K562 (cell line): ENCODE measurements around the gene FMNL2. TPM values are rescaled to one million over a fixed set of nuclear protein-coding genes. Genes with fewer than 3 reads are reported as not detected.

Experiments
- ATAC-seq: fragments of 200-7000 bp; cut with Tn5 transposase; 3 replicates; pipeline ENCODE4 v1.9.1; 2020; ENCODE audit warnings: moderate library complexity
- BruUV-seq: library from RNA; stranded (reverse); fragments of 400-500 nt; replicated peaks from 2 replicates; lab custom pipeline; 2021; lab: Mats Ljungman, UMichigan
- CTCF ChIA-PET: fragments of 300-600 bp; formaldehyde crosslinking; extraction: SDS; loops from one replicate; lab custom pipeline; 2021; ENCODE audit warnings: low intra/inter-chr PET ratio; lab: Yijun Ruan, JAX
- POLR2A ChIA-PET: fragments of 300-600, 350-650 bp; sonication (Branson Sonifier 250); formaldehyde crosslinking; extraction: SDS; loops from one replicate; lab custom pipeline; 2021; ENCODE audit warnings: antibody characterized with exemption, inconsistent platforms; lab: Yijun Ruan, JAX
- DNase-seq, 4 experiments: peaks; one replicate each; pipeline versions ENCODE4 v3.0.0 to v3.0.0-alpha.2; 2011 to 2018; ENCODE audit warnings: low spot score in 3 of 4, mixed read lengths in 3 of 4; ENCODE audit errors: extremely low read depth in 1 of 4
- FAIRE-seq: peaks from 2 replicates; lab custom pipeline; 2011; peaks lifted over from hg19 to GRCh38; lab: Jason Lieb, UNC
- H2AFZ ChIP-seq: 2 replicates; pipeline ENCODE4 v1.6.0; 2011; ENCODE audit warnings: low read depth, low read length, control low read depth, inconsistent platforms
- H3K27ac ChIP-seq: fragments of 200-600 bp; 3 replicates; pipeline ENCODE4 v1.8.0; 2011; ENCODE audit warnings: low read depth, mild to moderate bottlenecking, control low read depth, inconsistent platforms, low read length, moderate library complexity, mixed read lengths; ENCODE audit errors: extremely low read depth
- H3K27me3 ChIP-seq, 2 experiments: fragments of 300-600 bp in 1 of 2; 2 replicates in 1 of 2; 3 replicates in 1 of 2; pipeline versions ENCODE4 v1.6.0 to v1.8.0; 2011; ENCODE audit warnings: inconsistent platforms in 2 of 2, low read length in 2 of 2, mild to moderate bottlenecking in 1 of 2, mixed read lengths in 1 of 2, moderate library complexity in 1 of 2; ENCODE audit not compliant: control insufficient read depth in 2 of 2, insufficient read depth in 2 of 2
- H3K36me3 ChIP-seq: fragments of 300-600 bp; 3 replicates; pipeline ENCODE4 v1.8.0; 2011; ENCODE audit warnings: mild to moderate bottlenecking, low read length, inconsistent platforms; ENCODE audit not compliant: control insufficient read depth, insufficient read depth
- H3K4me1 ChIP-seq, 2 experiments: fragments of 200-600 bp in 1 of 2; replicated peaks in 1 of 2; 2 replicates in 1 of 2; 3 replicates in 1 of 2; pipeline versions ENCODE4 v1.5.1 to v1.8.0; 2011; ENCODE audit warnings: inconsistent platforms in 2 of 2, low read length in 2 of 2, mild to moderate bottlenecking in 1 of 2, mixed read lengths in 1 of 2, moderate library complexity in 1 of 2; ENCODE audit not compliant: control insufficient read depth in 2 of 2, insufficient read depth in 2 of 2
- H3K4me2 ChIP-seq: 2 replicates; pipeline ENCODE4 v1.6.1; 2011; ENCODE audit warnings: low read length, control low read depth, inconsistent platforms, mixed read lengths; ENCODE audit not compliant: insufficient read depth
- H3K4me3 ChIP-seq: fragments of 200-600 bp; sonication (generic), shearing (Covaris generic); 2 replicates; pipeline ENCODE4 v1.5.1; 2016; ENCODE audit warnings: control low read depth, inconsistent platforms
- H3K79me2 ChIP-seq: fragments of 200-600 bp; 3 replicates; pipeline ENCODE4 v1.8.0; 2011; ENCODE audit warnings: low read length, inconsistent platforms; ENCODE audit not compliant: control insufficient read depth, insufficient read depth
- H3K9ac ChIP-seq, 2 experiments: 2 replicates each; pipeline versions ENCODE4 v1.6.0 to v1.6.1; 2011; ENCODE audit warnings: low read depth in 2 of 2, low read length in 2 of 2, control low read depth in 1 of 2, inconsistent platforms in 1 of 2, mild to moderate bottlenecking in 1 of 2, mixed read lengths in 1 of 2; ENCODE audit not compliant: insufficient read depth in 1 of 2
- H3K9me1 ChIP-seq: one replicate; pipeline ENCODE4 v1.6.0; 2011; ENCODE audit warnings: inconsistent platforms, mild to moderate bottlenecking, low read length, moderate library complexity; ENCODE audit not compliant: control insufficient read depth, insufficient read depth
- H3K9me3 ChIP-seq: replicated peaks from 2 replicates; pipeline ENCODE4 v1.5.1; 2011; ENCODE audit warnings: low read depth, low read length, inconsistent platforms; ENCODE audit not compliant: control insufficient read depth, insufficient read depth
- H4K20me1 ChIP-seq: replicated peaks from 2 replicates; pipeline ENCODE4 v1.6.1; 2011; ENCODE audit warnings: low read length, inconsistent platforms, mixed read lengths; ENCODE audit not compliant: control insufficient read depth, insufficient read depth
- ILK ChIP-seq: fragments of 450-650 bp; IDR thresholded peaks from 2 replicates; pipeline ENCODE4 v1.6.1; 2016; ENCODE audit warnings: missing genetic modification characterization, low read depth, mild to moderate bottlenecking, missing compliant biosample characterization, moderate library complexity, borderline replicate concordance
- WGBS: fragments of 100-300 bp; shearing (Covaris generic); methylation state at CpG from one replicate; pipeline ENCODE4 v1.1.6; 2016; ENCODE audit warnings: low coverage, mixed read lengths; ENCODE audit not compliant: insufficient coverage; ENCODE audit errors: missing lambda C conversion rate; 5-methylcytosine and 5-hydroxymethylcytosine counted together
- in situ Hi-C: fragments of 300-500 bp; cut with MboI; formaldehyde crosslinking; loops from 4 replicates; pipeline ENCODE4 v1.15.0; 2018; ENCODE audit warnings: inconsistent platforms, mixed read lengths
- intact Hi-C: fragments of 100-400 bp; cut with micrococcal nuclease; formaldehyde crosslinking; loops from 2 replicates; pipeline ENCODE4 v1.14.2; 2022
- polyA plus RNA-seq, 8 experiments: library from polyadenylated mRNA; depleted of rRNA in 4 of 8; stranded (reverse) in 5 of 8; unstranded in 3 of 8; fragments of >200 nt; fragmentation: Nextera tagmentation in 2 of 8; fragmentation: Illumina TruSeq in 1 of 8; extraction: Ambion mirVana in 2 of 8; extraction: Trizol in 1 of 8; gene quantifications; 2 replicates each; pipeline versions ENCODE4 v1.2.1 to v1.2.3, GENCODE V29; 2011 to 2014; ENCODE audit warnings: inconsistent platforms in 1 of 8, missing spikeins in 1 of 8
- total RNA-seq, 7 experiments: library from RNA; depleted of rRNA in 6 of 7; stranded (reverse); fragments of >200 nt in 6 of 7; fragmentation: Illumina TruSeq in 2 of 7; extraction: Trizol in 2 of 7; gene quantifications; 2 replicates each; pipeline versions ENCODE4 v1.2.1 to v1.2.3, GENCODE V29; 2011 to 2021; ENCODE audit warnings: low replicate concordance in 1 of 7
- TF ChIP-seq, protein P1 (sequence below): sonication (generic); formaldehyde crosslinking; IDR thresholded peaks from 2 replicates; pipeline ENCODE4 v1.8.0; 2022; ENCODE audit warnings: missing genetic modification reagents, mild to moderate bottlenecking, borderline replicate concordance

FMNL2 gene
- total and polyA plus RNA-seq, 9 of the 15 experiments (the other 6 are each of a cell fraction or from before 2014, with no cell fraction given): 0.15 to 0.49 (median 0.24) TPM; not detected in 1

DNA sequence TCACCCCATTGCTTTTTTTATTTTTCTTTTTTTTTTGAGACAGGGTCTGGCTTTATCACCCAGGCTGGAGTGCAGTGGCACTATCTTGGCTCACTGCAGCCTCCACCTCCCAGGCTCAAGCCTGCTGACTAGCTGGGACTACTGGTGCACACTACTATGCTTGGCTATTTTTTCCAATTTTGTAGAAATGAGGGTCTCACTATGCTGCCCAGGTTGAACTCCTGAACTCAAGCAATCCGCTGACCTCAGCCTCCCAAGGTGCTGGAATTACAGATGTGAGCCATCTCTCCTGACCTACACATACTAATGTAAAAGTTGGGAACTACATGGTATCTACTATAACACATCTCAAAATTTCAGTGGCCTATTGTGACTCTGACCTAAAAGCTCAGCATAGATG, 101.2 kb downstream of the FMNL2 start (continued):
- TF ChIP-seq, protein P1, sequence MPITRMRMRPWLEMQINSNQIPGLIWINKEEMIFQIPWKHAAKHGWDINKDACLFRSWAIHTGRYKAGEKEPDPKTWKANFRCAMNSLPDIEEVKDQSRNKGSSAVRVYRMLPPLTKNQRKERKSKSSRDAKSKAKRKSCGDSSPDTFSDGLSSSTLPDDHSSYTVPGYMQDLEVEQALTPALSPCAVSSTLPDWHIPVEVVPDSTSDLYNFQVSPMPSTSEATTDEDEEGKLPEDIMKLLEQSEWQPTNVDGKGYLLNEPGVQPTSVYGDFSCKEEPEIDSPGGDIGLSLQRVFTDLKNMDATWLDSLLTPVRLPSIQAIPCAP (CRISPR knock-in tag): no peak

DNA sequence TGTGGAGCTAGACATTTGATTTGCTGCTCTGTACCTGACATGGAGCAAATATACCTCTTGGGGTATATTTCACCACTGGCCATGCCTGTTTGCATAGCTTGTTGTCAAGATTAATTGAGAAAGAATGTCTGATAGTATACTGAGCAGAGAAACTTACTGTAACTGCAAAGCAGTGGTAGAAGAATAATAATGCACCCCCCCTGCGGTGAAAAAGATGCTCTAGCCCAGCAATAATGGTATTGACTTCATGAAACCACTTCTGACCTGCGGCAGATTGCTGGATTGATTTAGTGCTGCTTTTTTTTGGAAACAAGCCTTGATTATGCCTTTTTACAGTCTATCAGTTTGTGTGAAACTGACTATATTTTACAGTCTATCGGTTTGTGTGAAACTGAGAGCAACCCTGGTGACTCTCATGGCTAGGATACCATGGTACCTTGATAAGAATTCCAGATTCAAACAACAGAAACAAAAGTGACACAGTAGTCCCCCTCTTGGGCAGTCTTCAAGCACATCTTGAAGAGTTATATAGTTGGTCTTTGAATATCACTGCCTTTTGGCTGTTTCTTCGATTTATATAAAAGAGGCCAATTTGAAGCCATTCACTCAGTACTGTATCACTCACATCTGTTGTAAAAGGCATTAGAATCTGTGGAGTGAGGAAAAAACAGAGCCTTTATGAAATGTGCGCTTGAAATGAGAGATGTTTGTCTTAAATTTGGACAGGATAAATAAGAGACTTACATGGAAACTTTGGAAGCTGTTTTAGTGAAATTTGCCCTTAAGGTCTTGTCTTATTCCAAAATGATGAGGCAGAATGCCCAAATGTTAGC, 102.5 kb downstream of the FMNL2 start:
- no peaks in the 10 kb centered on the region for H3K79me2 ChIP-seq
- H2AFZ ChIP-seq: no peak overlapping the region
- no peaks in the 10 kb centered on the region for H4K20me1 ChIP-seq
- intact Hi-C loops: no loop called here
- H3K9ac ChIP-seq: no peak overlapping the region
- H3K4me2 ChIP-seq: no peak overlapping the region
- no peaks in the 10 kb centered on the region for H3K9me3 ChIP-seq
- CTCF ChIA-PET: no interaction called here
- H3K9me1 ChIP-seq: no peaks in the 10 kb centered on the region
- H3K36me3 ChIP-seq: no peaks in the 10 kb centered on the region
- in situ Hi-C loops: no loop called here
- no peak for TF ChIP-seq ILK (tag)
- TF ChIP-seq, all 486 proteins: peak for 0
- DNase-seq (no peak), FAIRE-seq (no peak), ATAC-seq (no peak)
- no peaks in the 10 kb centered on the region for H3K27me3 ChIP-seq
- POLR2A ChIA-PET: interaction anchor here (1.0 kb wide), 1 partner anchor 14 kb away, joined by 3 read pairs; no protein-coding TSS in a partner anchor
- BruUV-seq: no TSS peak
- 1% methylated on average over 5 of the region's 5 CpGs for WGBS
- H3K4me3 ChIP-seq: no peak overlapping the region
- no peak overlapping the region for H3K27ac ChIP-seq
- H3K4me1 ChIP-seq: no peaks in the 10 kb centered on the region
